Erythroblast (primary cell): ENCODE data around the gene ADGRG4.
"Not testable (repeated sequence)": the region's sequence is repeated elsewhere in the genome, so short reads cannot be mapped to it uniquely, and the experiment has no call there.

Experiments used
- DNase-seq, 2 experiments: peaks; one replicate each; lab custom pipeline; 2025; lab: John Stamatoyannopoulos, UW
- GATA1 ChIP-seq: IDR thresholded peaks from 2 replicates; pipeline ENCODE4 v1.6.1; 2011; ENCODE audit warnings: low read depth, mild to moderate bottlenecking, control low read depth, low read length, moderate library complexity
- POLR2A ChIP-seq: IDR thresholded peaks from 2 replicates; pipeline ENCODE4 v1.6.1; 2011; ENCODE audit warnings: mild to moderate bottlenecking, low read length

ADGRG4 gene

GRCh38 chrX:136300721-136301120 is at the start of gene ADGRG4:
Gene ADGRG4, plus strand, starts transcription at chrX:136300963. Its CDS starts 7,815 bp downstream, at chrX:136308778.
- not testable (repeated sequence) for DNase-seq

DNA sequence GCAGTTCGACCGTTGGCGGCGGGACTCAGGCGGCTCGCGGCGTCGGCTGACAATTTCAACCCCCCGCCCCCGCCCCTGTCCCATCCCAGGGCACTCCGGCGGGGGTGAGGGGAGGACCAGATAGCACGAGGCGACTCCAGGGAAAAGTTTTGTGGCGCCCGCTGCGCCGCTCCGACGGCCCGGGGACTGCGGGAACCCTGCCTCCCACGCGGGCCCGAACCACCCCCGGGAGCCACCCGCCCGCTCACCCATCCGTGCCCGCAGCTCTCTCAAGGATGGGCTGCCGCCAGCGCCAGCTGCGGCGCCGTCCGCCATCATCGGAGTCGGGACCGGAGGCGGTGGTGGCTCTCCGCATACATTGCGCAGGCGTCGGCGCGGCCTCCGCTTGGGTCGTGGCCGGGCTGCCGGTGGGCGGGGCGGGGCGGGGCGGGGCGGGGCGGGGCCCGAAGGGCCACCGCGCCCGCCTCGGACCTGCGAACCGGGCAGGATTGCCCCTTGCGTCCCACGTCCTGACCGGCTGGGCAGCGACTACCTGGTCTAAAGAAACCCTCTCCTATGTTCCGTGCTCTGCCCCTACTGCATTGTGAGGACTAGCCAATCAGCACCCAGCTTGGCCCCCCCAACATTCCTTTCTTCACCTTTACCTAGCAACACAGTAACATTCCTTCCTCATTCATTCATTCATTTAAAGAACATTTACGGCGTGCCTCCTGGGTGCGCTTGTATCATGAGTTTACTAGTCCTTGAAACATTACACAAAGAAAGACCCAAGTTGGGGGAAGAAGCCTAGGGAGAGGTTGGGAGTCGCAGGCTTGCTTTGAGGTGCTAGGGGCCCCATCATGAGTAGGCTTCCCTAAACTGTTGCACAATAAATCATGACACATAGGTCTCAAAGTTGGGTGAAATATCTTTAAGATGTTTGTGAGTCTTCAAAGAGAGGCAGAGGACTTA is 49.4 kb upstream of the ADGRG4 start, which contains the start of gene MAP7D3:
TSS of gene MAP7D3 (minus strand) at position 360 of the 951 bp plus-strand sequence. CDS start at position 318, 42 bp downstream.
- peak; percentile 58 to 61 for DNase-seq
- TF ChIP-seq GATA1 (no peak), POLR2A (no peak)

- no peak for DNase-seq
- TF ChIP-seq GATA1 (no peak), POLR2A (no peak)
Measured at GRCh38 chrX:136255541-136255940, 45.2 kb upstream of the ADGRG4 start.

- DNase-seq = no peak
- TF ChIP-seq POLR2A (no peak), GATA1 (no peak)
Measured at GRCh38 chrX:136256026-136256425, 44.7 kb upstream of the ADGRG4 start.

DNA sequence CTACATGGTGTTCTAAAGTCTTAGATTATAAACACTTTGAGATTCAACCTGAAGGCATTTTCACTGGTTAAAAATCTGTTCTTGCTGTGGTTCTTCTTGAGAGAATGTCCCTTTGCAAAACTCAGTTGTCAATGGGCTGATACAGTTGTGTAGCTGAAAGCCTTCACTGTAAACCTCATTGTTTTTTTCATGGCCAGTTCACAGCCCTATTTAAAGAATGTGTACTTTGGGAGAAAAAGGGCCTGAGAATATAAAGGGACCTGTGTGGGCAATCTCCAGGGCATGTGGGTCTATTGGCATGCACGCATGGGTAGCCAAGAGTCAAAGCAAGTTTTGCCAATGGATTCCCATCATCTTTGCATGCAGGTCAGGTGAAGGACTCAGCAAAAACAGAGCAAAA is 41.8 kb upstream of the ADGRG4 start:
- TF ChIP-seq POLR2A (no peak), GATA1 (no peak)
- no peak for DNase-seq

DNA sequence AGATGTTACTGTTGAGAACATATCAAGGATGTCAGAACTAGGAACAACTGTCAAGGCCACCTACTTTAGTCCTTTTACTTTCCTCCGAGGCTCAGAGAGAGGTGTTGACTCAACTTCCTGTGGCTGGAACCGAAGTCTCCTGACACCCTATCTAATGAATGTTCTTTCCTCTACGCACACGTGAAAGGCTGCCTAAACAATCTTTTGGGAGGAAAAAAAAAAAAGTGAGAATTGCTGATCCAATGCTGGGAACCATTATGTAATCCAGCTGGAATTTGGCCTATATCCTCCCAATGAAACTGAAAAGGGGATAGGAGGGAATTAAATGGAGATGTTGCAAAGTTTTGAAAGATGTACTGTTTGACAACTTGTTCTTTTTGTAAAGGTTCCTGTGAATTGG is 41.2 kb upstream of the ADGRG4 start:
- TF ChIP-seq POLR2A (no peak), GATA1 (no peak)
- DNase-seq = no peak

- no peak for DNase-seq
- no peak for TF ChIP-seq GATA1
- TF ChIP-seq POLR2A = no peak
Measured at GRCh38 chrX:136260776-136261175, 40.0 kb upstream of the ADGRG4 start.

DNA sequence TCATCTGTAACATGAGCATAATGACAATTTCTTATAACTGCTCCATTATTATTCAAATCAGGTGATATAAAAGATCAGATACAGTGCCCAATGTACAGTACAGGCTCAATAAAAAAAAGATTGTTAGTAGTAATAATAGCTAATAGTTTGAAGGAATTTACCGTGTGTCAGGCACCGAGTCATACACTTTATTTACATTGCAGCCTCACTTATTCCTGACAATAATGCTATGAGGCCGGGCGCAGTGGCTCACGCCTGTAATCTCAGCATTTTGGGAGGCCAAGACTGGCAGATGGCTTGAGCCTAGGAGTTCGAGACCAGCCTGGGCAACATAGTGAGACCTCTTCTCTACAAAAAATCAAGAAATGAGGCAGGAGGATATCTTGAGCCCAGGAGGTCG is 39.4 kb upstream of the ADGRG4 start:
- no peak for DNase-seq
- TF ChIP-seq POLR2A = no peak
- no peak for TF ChIP-seq GATA1

- no peak for TF ChIP-seq POLR2A
- no peak for TF ChIP-seq GATA1
- no peak for DNase-seq
Measured at GRCh38 chrX:136262243-136262642, 38.5 kb upstream of the ADGRG4 start.

GRCh38 chrX:136262812-136263315 is 37.9 kb upstream of the ADGRG4 start:
- no peak for DNase-seq
- no peak for TF ChIP-seq POLR2A
- TF ChIP-seq GATA1 = no peak

GRCh38 chrX:136266828-136267227 is 33.9 kb upstream of the ADGRG4 start:
- DNase-seq = no peak
- no peak for TF ChIP-seq GATA1
- TF ChIP-seq POLR2A = no peak

DNA sequence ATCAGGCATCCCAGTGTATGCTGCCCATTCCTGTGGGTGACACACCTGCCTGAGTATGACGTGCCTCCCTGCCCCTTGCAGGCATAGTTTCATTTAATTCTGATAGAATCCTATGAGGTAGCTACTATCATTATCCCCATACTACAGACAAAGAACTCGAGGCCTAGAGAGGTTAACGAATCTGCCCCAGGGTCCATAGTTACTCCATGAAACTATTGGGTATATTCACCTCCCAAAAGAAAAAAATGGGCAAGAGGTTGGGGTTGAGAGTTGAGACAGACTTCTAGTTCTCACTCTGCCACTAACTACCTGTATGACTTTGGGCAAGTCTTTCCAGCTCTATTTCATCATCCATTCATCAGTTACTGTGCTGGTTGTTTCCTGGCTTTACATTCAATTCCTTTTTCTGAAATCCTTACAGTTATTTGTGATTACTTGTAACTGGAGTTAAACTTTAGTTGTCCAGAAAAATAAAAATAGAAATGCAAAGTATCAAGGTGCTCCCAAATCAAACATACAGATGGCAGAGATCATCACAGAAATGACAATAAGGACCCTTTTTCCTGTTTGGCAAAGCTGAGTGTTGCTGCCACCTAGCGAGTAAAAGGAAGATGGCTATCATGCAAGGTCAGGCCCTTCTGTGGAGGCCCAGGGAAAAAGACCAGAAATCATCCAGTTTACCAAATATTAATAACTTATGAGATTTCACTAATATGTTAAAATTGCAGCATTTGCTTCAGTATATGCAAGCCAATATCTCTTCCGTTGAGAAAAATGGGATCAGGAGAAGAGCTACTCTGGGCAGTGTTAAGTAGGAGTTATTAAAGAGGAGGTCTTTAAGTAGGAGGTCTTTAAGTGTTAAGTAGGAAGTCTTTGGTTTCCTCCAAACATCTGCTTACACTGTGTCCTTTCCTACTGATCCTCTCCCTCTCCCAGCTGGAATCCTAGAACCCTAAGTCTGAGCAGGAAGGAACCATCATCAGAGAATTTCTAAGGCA is 32.4 kb upstream of the ADGRG4 start:
- DNase-seq = peak; percentile 29 to 57
- TF ChIP-seq GATA1 (no peak), POLR2A (no peak)

DNA sequence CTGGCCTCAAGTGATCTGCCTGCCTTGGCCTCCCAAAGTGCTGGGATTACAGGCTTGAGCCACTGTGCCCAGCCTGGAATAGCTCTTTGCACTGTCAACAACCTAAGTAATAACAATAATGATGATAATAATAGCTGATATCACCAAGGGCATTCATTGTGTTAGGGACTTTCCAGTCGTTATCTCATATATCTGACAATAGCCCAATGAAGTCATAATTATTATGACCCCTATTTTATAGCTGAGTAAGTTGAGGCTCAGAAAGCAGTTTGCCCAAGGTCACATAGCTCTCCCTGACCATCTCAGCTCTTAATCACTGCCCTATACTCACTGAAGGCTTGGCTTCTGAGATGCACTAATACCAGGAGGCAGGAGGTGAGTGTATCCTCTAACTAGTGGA is 30.8 kb upstream of the ADGRG4 start:
- TF ChIP-seq GATA1 (no peak), POLR2A (no peak)
- DNase-seq = no peak

DNA sequence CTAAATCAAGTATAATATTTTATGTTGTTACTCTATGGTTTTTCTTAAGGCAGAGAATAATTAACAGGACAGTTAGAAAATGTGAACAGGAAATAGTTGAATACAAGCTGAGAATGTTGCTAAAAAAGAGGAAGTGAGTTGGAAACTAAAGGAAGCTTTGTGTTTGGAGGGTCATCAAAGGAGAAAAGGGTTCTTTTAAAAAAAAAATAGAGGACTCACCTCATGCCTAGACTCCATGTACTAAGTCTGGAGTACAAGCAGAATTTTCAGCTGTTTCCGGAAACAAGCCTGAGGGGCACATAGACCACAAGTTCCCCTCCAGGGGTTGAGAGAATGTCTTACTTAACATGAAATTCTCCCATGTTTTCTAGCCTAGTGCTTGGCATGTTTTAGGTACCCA is 29.5 kb upstream of the ADGRG4 start:
- no peak for TF ChIP-seq POLR2A
- no peak for DNase-seq

DNA sequence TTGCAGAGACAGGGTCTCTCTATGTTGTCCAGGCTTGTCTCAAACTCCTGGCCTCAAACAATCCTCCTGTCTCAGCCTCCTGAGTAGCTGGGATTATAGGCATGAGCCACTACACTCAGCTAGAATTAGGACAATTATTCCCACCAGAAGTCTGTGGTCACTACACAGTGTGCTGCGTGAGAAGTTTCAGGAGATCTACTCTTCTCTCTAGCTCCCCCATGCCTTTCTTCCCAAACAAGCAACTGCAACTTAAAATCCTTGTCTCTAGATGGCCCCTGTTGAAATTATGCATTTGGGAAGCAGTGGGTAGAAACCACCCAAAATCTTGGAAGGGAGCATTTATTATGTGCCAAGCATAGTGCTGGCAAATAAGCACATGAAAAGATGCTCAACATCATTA is 28.4 kb upstream of the ADGRG4 start:
- no peak for DNase-seq
- no peak for TF ChIP-seq POLR2A
- no peak for TF ChIP-seq GATA1
